SU-DHL-6 (cell line): ENCODE results near the gene PPP2R5B.

ENCODE experiments used
- H2AFZ ChIP-seq: fragments of 200-600 bp; sonication (generic); 2 replicates; pipeline ENCODE4 v1.6.1; 2014; ENCODE audit warnings: low read depth, mild to moderate bottlenecking, moderate library complexity, mixed read lengths, antibody characterized with exemption, low read length; ENCODE audit not compliant: severe bottlenecking
- H3F3A ChIP-seq: fragments of 200-600 bp; shearing (Covaris generic); 2 replicates; pipeline ENCODE4 v1.6.0; 2016; ENCODE audit warnings: antibody characterized with exemption, mild to moderate bottlenecking; ENCODE audit not compliant: insufficient read depth
- H3K27ac ChIP-seq: fragments of 200-600 bp; sonication (generic); 2 replicates; pipeline ENCODE4 v1.5.1; 2016; ENCODE audit warnings: low read depth, mild to moderate bottlenecking, low read length, moderate library complexity, mixed read lengths
- H3K27me3 ChIP-seq: fragments of 200-600 bp; sonication (generic), shearing (Covaris generic); 2 replicates; pipeline ENCODE4 v1.6.0; 2014; ENCODE audit warnings: mild to moderate bottlenecking, low read length
- H3K36me3 ChIP-seq: fragments of 200-600 bp; sonication (generic); 2 replicates; pipeline ENCODE4 v1.6.1; 2014; ENCODE audit warnings: mild to moderate bottlenecking, low read length, mixed read lengths
- H3K4me2 ChIP-seq: fragments of 300-600, 200-600 bp; shearing (Covaris generic), sonication (generic); 2 replicates; pipeline ENCODE4 v1.6.0; 2014; ENCODE audit warnings: low read length, low read depth, mild to moderate bottlenecking; ENCODE audit not compliant: poor library complexity, severe bottlenecking
- H3K4me3 ChIP-seq: fragments of 200-600 bp; sonication (generic); 2 replicates; pipeline ENCODE4 v1.5.1; 2014; ENCODE audit warnings: antibody characterized with exemption, low read length, mild to moderate bottlenecking, mixed read lengths; ENCODE audit not compliant: insufficient read depth, poor library complexity, severe bottlenecking
- H3K79me2 ChIP-seq: fragments of 200-600 bp; sonication (generic); 2 replicates; pipeline ENCODE4 v1.6.1; 2014; ENCODE audit warnings: mild to moderate bottlenecking, low read length, moderate library complexity; ENCODE audit not compliant: insufficient read depth
- H3K9ac ChIP-seq: fragments of 200-600 bp; sonication (generic); 2 replicates; pipeline ENCODE4 v1.7.0; 2014; ENCODE audit warnings: mild to moderate bottlenecking, low read length
- H3K9me2 ChIP-seq: fragments of 200-600 bp; sonication (generic); replicated peaks from 2 replicates; pipeline ENCODE4 v1.6.1; 2014; ENCODE audit warnings: low read length; ENCODE audit not compliant: insufficient read depth
- H3K9me3 ChIP-seq: fragments of 200-600 bp; sonication (generic); 2 replicates; pipeline ENCODE4 v1.6.1; 2014; ENCODE audit warnings: low read length, mixed read lengths; ENCODE audit not compliant: insufficient read depth
- H4K20me1 ChIP-seq: fragments of 200-600 bp; sonication (generic); 2 replicates; pipeline ENCODE4 v1.6.1; 2014; ENCODE audit warnings: low read depth, mild to moderate bottlenecking, antibody characterized with exemption, low read length, moderate library complexity, mixed read lengths
- EZH2phosphoT487 ChIP-seq: fragments of 200-600 bp; sonication (generic), shearing (Covaris generic); conservative IDR thresholded peaks from 2 replicates; pipeline ENCODE4 v1.6.1; 2018; ENCODE audit warnings: mild to moderate bottlenecking, antibody characterized with exemption, low read length, moderate library complexity, mixed read lengths
- TF ChIP-seq, protein P1 (sequence below): fragments of 200-600 bp; sonication (generic); IDR thresholded peaks from one replicate; pipeline ENCODE4 v1.5.1; 2017; ENCODE audit warnings: antibody characterized with exemption, mild to moderate bottlenecking, low read length, moderate library complexity; ENCODE audit not compliant: insufficient read depth, poor library complexity, severe bottlenecking

The PPP2R5B gene

GRCh38 chr11:64923944-64924909, at the start of gene PPP2R5B:
Gene PPP2R5B (plus strand): TSS chr11:64924689. CDS start chr11:64925735, 1,046 bp downstream.
- H3K27ac ChIP-seq, result no peak within 1 kb of the TSS
- TF ChIP-seq EZH2phosphoT487, result no peak
- TF ChIP-seq, protein P1, sequence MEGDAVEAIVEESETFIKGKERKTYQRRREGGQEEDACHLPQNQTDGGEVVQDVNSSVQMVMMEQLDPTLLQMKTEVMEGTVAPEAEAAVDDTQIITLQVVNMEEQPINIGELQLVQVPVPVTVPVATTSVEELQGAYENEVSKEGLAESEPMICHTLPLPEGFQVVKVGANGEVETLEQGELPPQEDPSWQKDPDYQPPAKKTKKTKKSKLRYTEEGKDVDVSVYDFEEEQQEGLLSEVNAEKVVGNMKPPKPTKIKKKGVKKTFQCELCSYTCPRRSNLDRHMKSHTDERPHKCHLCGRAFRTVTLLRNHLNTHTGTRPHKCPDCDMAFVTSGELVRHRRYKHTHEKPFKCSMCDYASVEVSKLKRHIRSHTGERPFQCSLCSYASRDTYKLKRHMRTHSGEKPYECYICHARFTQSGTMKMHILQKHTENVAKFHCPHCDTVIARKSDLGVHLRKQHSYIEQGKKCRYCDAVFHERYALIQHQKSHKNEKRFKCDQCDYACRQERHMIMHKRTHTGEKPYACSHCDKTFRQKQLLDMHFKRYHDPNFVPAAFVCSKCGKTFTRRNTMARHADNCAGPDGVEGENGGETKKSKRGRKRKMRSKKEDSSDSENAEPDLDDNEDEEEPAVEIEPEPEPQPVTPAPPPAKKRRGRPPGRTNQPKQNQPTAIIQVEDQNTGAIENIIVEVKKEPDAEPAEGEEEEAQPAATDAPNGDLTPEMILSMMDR, result no peak
- H3K9me2 ChIP-seq, result no peaks in the 10 kb centered on the region
- H3K4me2 ChIP-seq, result peak within 1 kb of the TSS; percentile 74
- peak within 1 kb of the TSS; percentile 94 for H2AFZ ChIP-seq
- no peaks in the 10 kb centered on the region for H3K36me3 ChIP-seq
- H3K9ac ChIP-seq, result peak within 1 kb of the TSS; percentile 56
- H3K27me3 ChIP-seq, result no peaks in the 10 kb centered on the region
- H3F3A ChIP-seq, result no peaks in the 10 kb centered on the region
- no peaks in the 10 kb centered on the region for H3K79me2 ChIP-seq
- no peaks in the 10 kb centered on the region for H3K9me3 ChIP-seq
- H4K20me1 ChIP-seq, result no peaks in the 10 kb centered on the region
- H3K4me3 ChIP-seq, result peak within 1 kb of the TSS; percentile 42

- Histone ChIP-seq H3K4me2 (peak overlapping the region; percentile 77), H3K4me3 (peak overlapping the region; percentile 90), H3F3A (peaks cover 31% of the 10 kb centered on the region), H3K27ac (peak overlapping the region; percentile 82), H3K9ac (peak overlapping the region; percentile 91), H2AFZ (no peak overlapping the region), H3K27me3 (no peaks in the 10 kb centered on the region), H3K9me3 (no peaks in the 10 kb centered on the region), H3K79me2 (peaks cover 74% of the 10 kb centered on the region), H3K9me2 (no peaks in the 10 kb centered on the region), H3K36me3 (no peaks in the 10 kb centered on the region), H4K20me1 (no peaks in the 10 kb centered on the region; the same call in 1 of the 2 replicates)
- TF ChIP-seq EZH2phosphoT487, result no peak
Measured at GRCh38 chr11:64875369-64876228, 48.9 kb upstream of the PPP2R5B start.

- Histone ChIP-seq H3K36me3 (no peaks in the 10 kb centered on the region), H3F3A (peaks cover 32% of the 10 kb centered on the region), H3K79me2 (peaks cover 67% of the 10 kb centered on the region), H3K27me3 (no peaks in the 10 kb centered on the region), H3K4me3 (peak overlapping the region; percentile 90), H3K4me2 (peak overlapping the region; percentile 77), H3K9ac (peak overlapping the region; percentile 91), H3K27ac (peak overlapping the region; percentile 82), H4K20me1 (no peaks in the 10 kb centered on the region; the same call in 1 of the 2 replicates), H3K9me2 (no peaks in the 10 kb centered on the region), H2AFZ (no peak overlapping the region), H3K9me3 (no peaks in the 10 kb centered on the region)
- TF ChIP-seq, protein P1, result no peak
- TF ChIP-seq EZH2phosphoT487, result no peak
Measured at GRCh38 chr11:64876229-64876750, 48.2 kb upstream of the PPP2R5B start.
